ENCODE results near the gene TMEM82. TPM values are rescaled to one million over a fixed set of nuclear protein-coding genes. Genes with fewer than 3 reads are reported as not detected.

The TMEM82 gene
- total and polyA plus RNA-seq, 12 donors: not detected

DNA sequence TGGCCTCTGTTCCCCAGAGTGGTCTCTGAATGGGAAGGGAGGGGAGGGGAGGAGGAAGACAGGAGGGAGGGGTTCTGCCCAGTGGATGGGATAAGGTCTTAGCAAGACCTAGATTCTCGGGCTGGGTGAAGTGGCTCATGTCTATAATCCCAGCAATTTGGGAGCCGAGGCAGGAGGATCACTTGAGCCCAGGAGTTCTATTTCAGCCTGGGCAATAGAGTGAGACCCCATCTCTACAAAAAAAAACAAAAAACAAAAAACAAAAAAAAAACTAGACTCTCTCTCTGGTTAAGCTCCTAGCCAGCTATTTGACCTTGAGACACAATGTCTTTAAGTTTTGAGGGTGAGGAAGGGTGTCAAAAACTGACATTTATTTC, 53.8 kb downstream of the TMEM82 start:
- intact Hi-C loops (cut with DNase I): no loop called here
- no peak for TF ChIP-seq CTCF (IDR thresholded peaks at IDR 0.05)
- H3K36me3 ChIP-seq: no peaks in the 10 kb centered on the region
- no peaks in the 10 kb centered on the region for H3K27me3 ChIP-seq
- no peak overlapping the region for H3K27ac ChIP-seq
- no peak overlapping the region for H3K4me3 ChIP-seq
- ATAC-seq (no peak), DNase-seq (no peak)
- H3K9me3 ChIP-seq: no peaks in the 10 kb centered on the region
- peaks cover 4 to 41% (median 20%) of the 10 kb centered on the region in 9 donors for H3K4me1 ChIP-seq
- WGBS, 2 donors: 88 to 91% methylated on average over 2 of the region's 2 CpGs

Other genes starting within 250 kb of the TMEM82 start
- 10 to 100 TPM in 9 of 10 donors, 1 to 10 TPM in 1; 8.6 to 16.6 (median 14.2) TPM for gene CASP9, start 218.3 kb upstream of the TMEM82 start, total RNA-seq
- 10 to 100 TPM; 14.3 to 22.2 TPM for gene CASP9, start 218.3 kb upstream of the TMEM82 start, polyA plus RNA-seq
- gene DNAJC16, start 215.7 kb upstream of the TMEM82 start, total RNA-seq: 10 to 100 TPM; 13.7 to 22.8 (median 19.1) TPM
- 1 to 10 TPM; 4.7 to 6.4 TPM for gene DNAJC16, start 215.7 kb upstream of the TMEM82 start, polyA plus RNA-seq
- under 1 TPM in 6 of 10 donors, not detected in 4; 0.13 to 0.30 (median 0.24) TPM for gene AGMAT, start 157.4 kb upstream of the TMEM82 start, total RNA-seq
- under 1 TPM in 1 of 2 donors, not detected in 1; 0.06 TPM for gene AGMAT, start 157.4 kb upstream of the TMEM82 start, polyA plus RNA-seq
- gene DDI2, start 125.0 kb upstream of the TMEM82 start, total RNA-seq: 10 to 100 TPM; 17.7 to 29.6 (median 24.7) TPM
- gene DDI2, start 125.0 kb upstream of the TMEM82 start, polyA plus RNA-seq: 10 to 100 TPM in 1 of 2 donors, 1 to 10 TPM in 1; 2.1 to 10.8 TPM
- gene PLEKHM2, start 58.2 kb upstream of the TMEM82 start, total RNA-seq: 100 to 1,000 TPM in 1 of 10 donors, 10 to 100 TPM in 9; 69.0 to 106 (median 81.0) TPM
- gene PLEKHM2, start 58.2 kb upstream of the TMEM82 start, polyA plus RNA-seq: 10 to 100 TPM; 63.7 to 72.9 TPM
- 10 to 100 TPM in 6 of 10 donors, 1 to 10 TPM in 4; 6.0 to 44.9 (median 13.6) TPM for gene SLC25A34, start 6.2 kb upstream of the TMEM82 start, total RNA-seq
- gene SLC25A34, start 6.2 kb upstream of the TMEM82 start, polyA plus RNA-seq: 10 to 100 TPM in 1 of 2 donors, 1 to 10 TPM in 1; 1.1 to 36.1 TPM
- 100 to 1,000 TPM in 2 of 10 donors, 10 to 100 TPM in 8; 43.4 to 115 (median 59.9) TPM for gene FBLIM1, start 16.3 kb downstream of the TMEM82 start, total RNA-seq
- 10 to 100 TPM; 27.0 to 52.9 TPM for gene FBLIM1, start 16.3 kb downstream of the TMEM82 start, polyA plus RNA-seq
- gene UQCRHL, start 65.2 kb downstream of the TMEM82 start, total RNA-seq: 1 to 10 TPM; 2.1 to 6.3 (median 3.2) TPM
- 1 to 10 TPM; 4.5 to 8.6 TPM for gene UQCRHL, start 65.2 kb downstream of the TMEM82 start, polyA plus RNA-seq
- 10 to 100 TPM; 24.1 to 34.4 (median 28.1) TPM for gene SPEN, start 105.2 kb downstream of the TMEM82 start, total RNA-seq
- gene SPEN, start 105.2 kb downstream of the TMEM82 start, polyA plus RNA-seq: 10 to 100 TPM; 11.2 to 12.4 TPM
- 10 to 100 TPM; 16.4 to 25.0 (median 20.4) TPM for gene ZBTB17, start 233.6 kb downstream of the TMEM82 start, total RNA-seq
- gene ZBTB17, start 233.6 kb downstream of the TMEM82 start, polyA plus RNA-seq: 10 to 100 TPM; 27.3 to 54.9 TPM

Data from heart right ventricle (tissue), 16 donors.